K562 (cell line): Measurements from ENCODE around the gene ZNF181. TPM values are rescaled to one million over a fixed set of nuclear protein-coding genes. Genes with fewer than 3 reads are reported as not detected.

Experiments used
- ATAC-seq: fragments of 200-7000 bp; cut with Tn5 transposase; 3 replicates; pipeline ENCODE4 v1.9.1; 2020; ENCODE audit warnings: moderate library complexity
- BruUV-seq: library from RNA; stranded (reverse); fragments of 400-500 nt; replicated peaks from 2 replicates; lab custom pipeline; 2021; lab: Mats Ljungman, UMichigan
- CTCF ChIA-PET: fragments of 300-600 bp; formaldehyde crosslinking; extraction: SDS; loops from one replicate; lab custom pipeline; 2021; ENCODE audit warnings: low intra/inter-chr PET ratio; lab: Yijun Ruan, JAX
- POLR2A ChIA-PET: fragments of 300-600, 350-650 bp; sonication (Branson Sonifier 250); formaldehyde crosslinking; extraction: SDS; loops from one replicate; lab custom pipeline; 2021; ENCODE audit warnings: antibody characterized with exemption, inconsistent platforms; lab: Yijun Ruan, JAX
- DNase-seq, 4 experiments: peaks; one replicate each; pipeline versions ENCODE4 v3.0.0 to v3.0.0-alpha.2; 2011 to 2018; ENCODE audit warnings: low spot score in 3 of 4, mixed read lengths in 3 of 4; ENCODE audit errors: extremely low read depth in 1 of 4
- FAIRE-seq: peaks from 2 replicates; lab custom pipeline; 2011; peaks lifted over from hg19 to GRCh38; lab: Jason Lieb, UNC
- H2AFZ ChIP-seq: 2 replicates; pipeline ENCODE4 v1.6.0; 2011; ENCODE audit warnings: low read depth, low read length, control low read depth, inconsistent platforms
- H3K27ac ChIP-seq: fragments of 200-600 bp; 3 replicates; pipeline ENCODE4 v1.8.0; 2011; ENCODE audit warnings: low read depth, mild to moderate bottlenecking, control low read depth, inconsistent platforms, low read length, moderate library complexity, mixed read lengths; ENCODE audit errors: extremely low read depth
- H3K27me3 ChIP-seq, 2 experiments: fragments of 300-600 bp in 1 of 2; 2 replicates in 1 of 2; 3 replicates in 1 of 2; pipeline versions ENCODE4 v1.6.0 to v1.8.0; 2011; ENCODE audit warnings: inconsistent platforms in 2 of 2, low read length in 2 of 2, mild to moderate bottlenecking in 1 of 2, mixed read lengths in 1 of 2, moderate library complexity in 1 of 2; ENCODE audit not compliant: control insufficient read depth in 2 of 2, insufficient read depth in 2 of 2
- H3K36me3 ChIP-seq: fragments of 300-600 bp; 3 replicates; pipeline ENCODE4 v1.8.0; 2011; ENCODE audit warnings: mild to moderate bottlenecking, low read length, inconsistent platforms; ENCODE audit not compliant: control insufficient read depth, insufficient read depth
- H3K4me1 ChIP-seq, 2 experiments: fragments of 200-600 bp in 1 of 2; replicated peaks in 1 of 2; 2 replicates in 1 of 2; 3 replicates in 1 of 2; pipeline versions ENCODE4 v1.5.1 to v1.8.0; 2011; ENCODE audit warnings: inconsistent platforms in 2 of 2, low read length in 2 of 2, mild to moderate bottlenecking in 1 of 2, mixed read lengths in 1 of 2, moderate library complexity in 1 of 2; ENCODE audit not compliant: control insufficient read depth in 2 of 2, insufficient read depth in 2 of 2
- H3K4me2 ChIP-seq: 2 replicates; pipeline ENCODE4 v1.6.1; 2011; ENCODE audit warnings: low read length, control low read depth, inconsistent platforms, mixed read lengths; ENCODE audit not compliant: insufficient read depth
- H3K4me3 ChIP-seq: fragments of 200-600 bp; sonication (generic), shearing (Covaris generic); 2 replicates; pipeline ENCODE4 v1.5.1; 2016; ENCODE audit warnings: control low read depth, inconsistent platforms
- H3K79me2 ChIP-seq: fragments of 200-600 bp; 3 replicates; pipeline ENCODE4 v1.8.0; 2011; ENCODE audit warnings: low read length, inconsistent platforms; ENCODE audit not compliant: control insufficient read depth, insufficient read depth
- H3K9ac ChIP-seq, 2 experiments: 2 replicates each; pipeline versions ENCODE4 v1.6.0 to v1.6.1; 2011; ENCODE audit warnings: low read depth in 2 of 2, low read length in 2 of 2, control low read depth in 1 of 2, inconsistent platforms in 1 of 2, mild to moderate bottlenecking in 1 of 2, mixed read lengths in 1 of 2; ENCODE audit not compliant: insufficient read depth in 1 of 2
- H3K9me1 ChIP-seq: one replicate; pipeline ENCODE4 v1.6.0; 2011; ENCODE audit warnings: inconsistent platforms, mild to moderate bottlenecking, low read length, moderate library complexity; ENCODE audit not compliant: control insufficient read depth, insufficient read depth
- H3K9me3 ChIP-seq: replicated peaks from 2 replicates; pipeline ENCODE4 v1.5.1; 2011; ENCODE audit warnings: low read depth, low read length, inconsistent platforms; ENCODE audit not compliant: control insufficient read depth, insufficient read depth
- H4K20me1 ChIP-seq: replicated peaks from 2 replicates; pipeline ENCODE4 v1.6.1; 2011; ENCODE audit warnings: low read length, inconsistent platforms, mixed read lengths; ENCODE audit not compliant: control insufficient read depth, insufficient read depth
- YY1 ChIP-seq, 3 experiments: IDR thresholded peaks; 2 replicates each; pipeline ENCODE4 v1.6.1; 2011; ENCODE audit warnings: low read length in 2 of 3, mild to moderate bottlenecking in 2 of 3, moderate library complexity in 2 of 3, borderline replicate concordance in 1 of 3, control low read depth in 1 of 3, low read depth in 1 of 3; ENCODE audit not compliant: insufficient read depth in 3 of 3, insufficient replicate concordance in 2 of 3, control insufficient read depth in 1 of 3, insufficient read length in 1 of 3; ENCODE audit errors: extremely low read depth in 1 of 3
- WGBS: fragments of 100-300 bp; shearing (Covaris generic); methylation state at CpG from one replicate; pipeline ENCODE4 v1.1.6; 2016; ENCODE audit warnings: low coverage, mixed read lengths; ENCODE audit not compliant: insufficient coverage; ENCODE audit errors: missing lambda C conversion rate; 5-methylcytosine and 5-hydroxymethylcytosine counted together
- in situ Hi-C: fragments of 300-500 bp; cut with MboI; formaldehyde crosslinking; loops from 4 replicates; pipeline ENCODE4 v1.15.0; 2018; ENCODE audit warnings: inconsistent platforms, mixed read lengths
- intact Hi-C: fragments of 100-400 bp; cut with micrococcal nuclease; formaldehyde crosslinking; loops from 2 replicates; pipeline ENCODE4 v1.14.2; 2022
- polyA plus RNA-seq, 8 experiments: library from polyadenylated mRNA; depleted of rRNA in 4 of 8; stranded (reverse) in 5 of 8; unstranded in 3 of 8; fragments of >200 nt; fragmentation: Nextera tagmentation in 2 of 8; fragmentation: Illumina TruSeq in 1 of 8; extraction: Ambion mirVana in 2 of 8; extraction: Trizol in 1 of 8; gene quantifications; 2 replicates each; pipeline versions ENCODE4 v1.2.1 to v1.2.3, GENCODE V29; 2011 to 2014; ENCODE audit warnings: inconsistent platforms in 1 of 8, missing spikeins in 1 of 8
- total RNA-seq, 7 experiments: library from RNA; depleted of rRNA in 6 of 7; stranded (reverse); fragments of >200 nt in 6 of 7; fragmentation: Illumina TruSeq in 2 of 7; extraction: Trizol in 2 of 7; gene quantifications; 2 replicates each; pipeline versions ENCODE4 v1.2.1 to v1.2.3, GENCODE V29; 2011 to 2021; ENCODE audit warnings: low replicate concordance in 1 of 7
- TF ChIP-seq, protein P1 (sequence below): fragments of 450-650 bp; IDR thresholded peaks from 2 replicates; pipeline ENCODE4 v1.6.1; 2016; ENCODE audit warnings: mild to moderate bottlenecking

ZNF181 gene
- total and polyA plus RNA-seq, 9 of the 15 experiments (the other 6 are each of a cell fraction or from before 2014, with no cell fraction given) = 4.3 to 20.3 (median 12.1) TPM

- H3K27ac ChIP-seq = no peak overlapping the region
- DNase-seq (no peak), FAIRE-seq (no peak), ATAC-seq (peak; percentile 67)
- no peaks in the 10 kb centered on the region for H3K9me3 ChIP-seq
- 0% methylated on average over 3 of the region's 3 CpGs for WGBS
- H3K9ac ChIP-seq = no peak overlapping the region
- intact Hi-C loops (no loop called here), in situ Hi-C loops (no loop called here)
- no peaks in the 10 kb centered on the region for H3K9me1 ChIP-seq
- POLR2A ChIA-PET = interaction anchor here (0.7 to 1.3 kb wide), 3 partner anchors 11 to 213 kb away, joined by 3 to 4 read pairs (median 3); no protein-coding TSS in a partner anchor
- TF ChIP-seq, protein P1, sequence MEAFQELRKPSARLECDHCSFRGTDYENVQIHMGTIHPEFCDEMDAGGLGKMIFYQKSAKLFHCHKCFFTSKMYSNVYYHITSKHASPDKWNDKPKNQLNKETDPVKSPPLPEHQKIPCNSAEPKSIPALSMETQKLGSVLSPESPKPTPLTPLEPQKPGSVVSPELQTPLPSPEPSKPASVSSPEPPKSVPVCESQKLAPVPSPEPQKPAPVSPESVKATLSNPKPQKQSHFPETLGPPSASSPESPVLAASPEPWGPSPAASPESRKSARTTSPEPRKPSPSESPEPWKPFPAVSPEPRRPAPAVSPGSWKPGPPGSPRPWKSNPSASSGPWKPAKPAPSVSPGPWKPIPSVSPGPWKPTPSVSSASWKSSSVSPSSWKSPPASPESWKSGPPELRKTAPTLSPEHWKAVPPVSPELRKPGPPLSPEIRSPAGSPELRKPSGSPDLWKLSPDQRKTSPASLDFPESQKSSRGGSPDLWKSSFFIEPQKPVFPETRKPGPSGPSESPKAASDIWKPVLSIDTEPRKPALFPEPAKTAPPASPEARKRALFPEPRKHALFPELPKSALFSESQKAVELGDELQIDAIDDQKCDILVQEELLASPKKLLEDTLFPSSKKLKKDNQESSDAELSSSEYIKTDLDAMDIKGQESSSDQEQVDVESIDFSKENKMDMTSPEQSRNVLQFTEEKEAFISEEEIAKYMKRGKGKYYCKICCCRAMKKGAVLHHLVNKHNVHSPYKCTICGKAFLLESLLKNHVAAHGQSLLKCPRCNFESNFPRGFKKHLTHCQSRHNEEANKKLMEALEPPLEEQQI = no peak
- peak in 1 of 3 experiments; percentile 47 for TF ChIP-seq YY1 (IDR thresholded peaks at IDR 0.05; ENCODE audit: borderline replicate concordance in 1 of 3, control insufficient read depth in 1 of 3, extremely low read depth in 1 of 3, insufficient read depth in 3 of 3, insufficient read length in 1 of 3, insufficient replicate concordance in 2 of 3, low read depth in 1 of 3, low read length in 2 of 3)
- no TSS peak for BruUV-seq
- H3K27me3 ChIP-seq = no peaks in the 10 kb centered on the region
- no peaks in the 10 kb centered on the region; a peak in 1 of 5 replicates for H3K4me1 ChIP-seq
- peak overlapping the region; percentile 39 for H3K4me2 ChIP-seq
- CTCF ChIA-PET = no interaction called here
- H3K79me2 ChIP-seq = no peaks in the 10 kb centered on the region
- H2AFZ ChIP-seq = peak overlapping the region; percentile 88
- no peak overlapping the region for H3K4me3 ChIP-seq
- H3K36me3 ChIP-seq = no peaks in the 10 kb centered on the region
- H4K20me1 ChIP-seq = no peaks in the 10 kb centered on the region
Measured at GRCh38 chr19:34793565-34793964, 59.5 kb downstream of the ZNF181 start.
